Measurements from ENCODE around the gene APOBEC4. TPM values are rescaled to one million over a fixed set of nuclear protein-coding genes. Genes with fewer than 3 reads are reported as not detected.

The APOBEC4 gene
- total and polyA plus RNA-seq, 10 of the 15 experiments (the other 5 are each of a cell fraction or from before 2014, with no cell fraction given) = 0.04 to 0.25 (median 0.06) TPM; not detected in 5

DNA sequence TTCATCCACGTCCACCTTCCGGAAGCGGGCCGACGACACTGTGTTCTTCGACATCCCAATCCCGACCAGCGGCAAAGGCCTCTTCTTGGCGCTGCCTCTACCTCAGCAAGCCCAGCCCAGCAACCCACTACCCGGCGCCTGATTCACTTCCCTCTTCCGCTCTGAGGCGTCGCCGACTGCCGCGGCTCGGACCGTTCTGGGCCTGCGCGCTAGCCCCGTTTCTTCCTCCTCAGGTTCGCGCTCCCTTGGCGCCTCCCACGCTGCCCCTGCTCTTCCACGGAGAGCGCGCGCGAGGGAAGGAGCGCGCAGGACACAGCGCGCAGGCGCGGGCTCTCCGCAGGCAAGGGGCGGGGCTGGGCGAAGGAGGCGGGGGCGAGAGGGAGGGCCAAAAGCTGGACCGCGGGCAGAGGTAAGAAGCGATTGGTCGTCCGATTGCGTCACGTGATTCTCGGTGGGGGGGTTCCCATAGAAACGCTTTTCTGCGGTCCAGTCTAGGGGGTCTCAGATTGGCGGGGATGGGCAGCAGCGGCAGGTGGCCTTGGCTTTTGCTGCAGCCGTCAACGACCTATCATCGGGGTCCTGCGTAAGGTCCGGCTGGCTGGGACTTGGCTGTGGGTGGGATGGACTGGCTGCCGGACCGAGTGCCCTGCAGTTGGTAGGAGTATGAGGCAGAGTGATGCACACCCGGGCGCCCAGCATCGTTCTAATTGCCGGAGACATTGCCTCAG, 17.3 kb downstream of the APOBEC4 start, which contains the start of gene ARPC5 (continued):
- TF ChIP-seq BCLAF1 (IDR thresholded peaks at IDR 0.05) = no peak
- no peak for TF ChIP-seq WRNIP1 (IDR thresholded peaks at IDR 0.05; ENCODE audit: borderline replicate concordance, low read depth, low read length)
- peak; percentile 62; the same call in 1 of the 2 replicates for TF ChIP-seq CREM (IDR thresholded peaks at IDR 0.05; ENCODE audit: low read depth)
- no peak for TF ChIP-seq CUX1 (IDR thresholded peaks at IDR 0.05; ENCODE audit: insufficient replicate concordance, low read depth, low read length)
- TF ChIP-seq SMAD5 (IDR thresholded peaks at IDR 0.05; ENCODE audit: low read depth) = peak; percentile 77
- TF ChIP-seq SMARCA5 (IDR thresholded peaks at IDR 0.05) = peak; percentile 81; the same call in 1 of the 2 replicates
- peak; percentile 68 for TF ChIP-seq DPF2 (IDR thresholded peaks at IDR 0.05)
- TF ChIP-seq ESRRA (IDR thresholded peaks at IDR 0.05; ENCODE audit: low read length) = no peak
- no peak for TF ChIP-seq SREBF1 (IDR thresholded peaks at IDR 0.05; ENCODE audit: low read length)
- TF ChIP-seq IRF5 (IDR thresholded peaks at IDR 0.05; ENCODE audit: borderline replicate concordance) = no peak
- TF ChIP-seq ATF3 (IDR thresholded peaks at IDR 0.05; ENCODE audit: borderline replicate concordance, extremely low read depth, low read depth, low read length) = peak; percentile 81; the same call in 1 of the 2 replicates
- TF ChIP-seq, protein P1, sequence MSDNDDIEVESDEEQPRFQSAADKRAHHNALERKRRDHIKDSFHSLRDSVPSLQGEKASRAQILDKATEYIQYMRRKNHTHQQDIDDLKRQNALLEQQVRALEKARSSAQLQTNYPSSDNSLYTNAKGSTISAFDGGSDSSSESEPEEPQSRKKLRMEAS (IDR thresholded peaks at IDR 0.05; ENCODE audit: low read depth, low read length) = no peak; the same call in 1 of the 2 replicates
- TF ChIP-seq SUZ12 (IDR thresholded peaks at IDR 0.05; ENCODE audit: unreplicated experiment) = no peak
- no peak for TF ChIP-seq E2F8 (IDR thresholded peaks at IDR 0.05; ENCODE audit: low read depth, partially characterized antibody)
- TF ChIP-seq FOS (IDR thresholded peaks at IDR 0.05; ENCODE audit: borderline replicate concordance, extremely low read depth, insufficient read length) = no peak
- TF ChIP-seq MTA3 (IDR thresholded peaks at IDR 0.05; ENCODE audit: borderline replicate concordance, low read length) = no peak
